Stimulated activated CD4-positive, alpha-beta T cell treated with anti-CD3 and anti-CD28 coated beads, Interleukin-1b, Interleukin-23, amount 100 ng/mL, for 4 hours (primary cell): ENCODE measurements around the gene OAF.

Experiments used
- DNase-seq, 2 donors: peaks; one replicate each; pipeline ENCODE4 v3.0.0-alpha.2; 2020; ENCODE audit warnings: low read depth in 2 of 2

Gene OAF

DNA sequence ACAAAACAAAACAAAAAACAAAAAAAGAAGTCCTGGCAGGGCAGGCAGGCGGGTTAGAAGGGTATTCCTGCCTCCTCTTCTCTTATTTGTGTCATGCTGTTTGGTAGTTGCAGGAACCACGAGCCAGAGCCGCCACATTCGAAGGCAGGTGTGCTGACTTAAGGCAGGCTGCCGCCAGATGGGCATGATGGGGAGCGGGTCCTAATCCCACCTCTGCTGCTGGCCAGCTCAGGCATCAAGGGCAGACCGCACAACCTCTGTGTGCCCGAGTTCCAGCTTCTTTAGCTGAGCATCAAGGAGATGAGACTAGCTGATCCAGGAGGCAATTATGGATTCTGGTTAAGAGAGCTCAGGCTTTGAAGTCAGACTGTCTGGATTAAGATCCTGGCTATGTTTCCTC, 12.1 kb downstream of the OAF start:
- no peak for DNase-seq

DNA sequence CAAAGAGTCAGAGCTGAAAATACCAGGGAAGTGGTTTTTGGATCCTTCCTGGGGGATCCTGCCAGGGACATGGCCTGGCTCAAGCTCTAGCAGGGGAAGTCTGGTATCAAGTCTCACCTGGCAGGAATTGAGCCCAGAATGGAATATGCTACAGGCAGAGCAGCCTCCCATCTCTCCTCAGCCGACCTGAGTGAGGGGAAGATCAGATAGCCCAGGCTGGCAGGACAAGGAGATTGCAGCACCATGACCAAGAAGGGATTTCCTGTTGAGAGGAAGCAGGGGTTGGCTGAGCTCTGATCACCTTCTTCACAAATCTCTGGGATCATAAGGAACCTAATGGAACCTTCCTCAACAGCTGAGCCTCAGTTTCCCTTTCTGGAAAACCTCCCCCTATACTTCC, 13.0 kb downstream of the OAF start:
- DNase-seq: no peak

DNA sequence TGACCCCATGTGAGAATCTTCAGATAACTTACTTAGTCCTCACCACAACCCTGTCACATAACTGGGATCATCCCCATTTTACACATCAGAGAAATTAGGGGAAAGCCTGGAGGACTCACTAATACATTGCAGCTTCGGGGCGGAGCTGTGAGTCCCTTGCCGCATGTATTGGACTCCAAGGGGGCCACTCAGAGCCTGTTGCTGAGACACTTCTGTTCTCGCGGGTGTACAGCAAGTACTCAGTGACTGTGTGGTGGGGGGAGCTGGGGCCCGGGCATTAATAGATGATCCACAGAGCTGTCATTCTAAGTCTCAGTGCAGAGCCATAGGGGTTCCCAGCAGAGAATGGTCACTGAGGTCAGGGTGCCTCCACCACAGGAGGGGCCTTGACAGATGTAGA, 13.5 kb downstream of the OAF start:
- no peak for DNase-seq

DNA sequence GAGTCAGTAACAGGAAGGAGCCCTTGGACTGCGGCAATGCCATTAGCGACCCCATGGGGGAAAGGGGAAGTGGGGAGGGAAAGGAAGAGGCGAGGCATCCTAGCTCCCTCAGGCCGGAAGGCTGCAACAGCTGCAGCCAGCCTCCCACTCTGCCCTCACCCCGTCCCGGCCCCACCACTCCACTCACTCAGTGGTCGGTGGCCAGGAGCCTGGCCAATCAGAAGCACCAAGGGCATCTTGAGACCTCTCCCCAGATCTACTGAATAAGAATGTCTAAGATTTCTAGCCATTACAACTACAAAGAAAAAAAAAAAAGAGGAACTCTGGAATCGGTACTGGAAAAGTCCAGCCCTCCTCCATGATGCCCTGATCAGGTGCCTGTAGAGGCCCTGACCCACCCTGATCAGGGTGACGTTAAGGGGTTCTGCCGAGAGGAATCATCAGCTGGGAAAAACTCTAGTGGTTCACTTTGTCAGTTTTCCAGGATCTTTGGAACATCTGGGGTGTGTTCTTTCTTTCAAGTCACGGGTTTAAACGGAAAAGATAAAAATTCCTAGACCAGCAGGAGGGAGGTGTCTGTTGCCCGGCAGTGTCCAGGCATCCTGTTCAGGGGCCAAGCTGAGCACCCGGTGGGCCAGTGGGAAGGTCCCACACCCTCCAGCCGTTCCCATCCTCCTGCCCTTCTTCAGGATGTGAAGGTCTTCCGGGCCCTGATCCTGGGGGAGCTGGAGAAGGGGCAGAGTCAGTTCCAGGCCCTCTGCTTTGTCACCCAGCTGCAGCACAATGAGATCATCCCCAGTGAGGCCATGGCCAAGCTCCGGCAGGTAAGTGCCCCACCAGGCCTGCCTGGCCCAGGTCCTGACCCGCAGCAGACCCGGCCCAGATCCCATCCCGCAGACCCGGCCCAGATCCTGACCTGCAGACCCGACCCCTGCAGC, 14.4 kb downstream of the OAF start:
- DNase-seq: no peak

DNA sequence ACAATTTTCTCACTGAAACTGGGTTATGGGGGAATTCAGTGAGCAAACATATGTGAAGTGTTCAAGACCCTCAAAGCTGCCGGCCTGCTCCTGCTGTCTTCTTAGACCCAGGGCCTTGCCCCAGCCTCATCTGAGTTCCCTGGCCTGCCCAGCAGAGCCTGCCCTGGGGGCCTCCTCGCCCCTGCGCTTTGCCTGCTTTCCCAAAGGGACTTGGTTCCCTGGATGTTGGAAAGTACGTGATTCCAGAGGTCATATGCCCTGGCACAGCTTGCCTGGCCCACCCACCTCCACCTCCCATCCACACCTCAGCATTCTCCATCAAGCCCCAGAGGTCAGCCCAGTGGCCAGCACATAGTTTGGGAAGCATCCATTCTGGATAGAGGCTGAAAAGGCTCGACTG, 15.4 kb downstream of the OAF start:
- DNase-seq: no peak

DNA sequence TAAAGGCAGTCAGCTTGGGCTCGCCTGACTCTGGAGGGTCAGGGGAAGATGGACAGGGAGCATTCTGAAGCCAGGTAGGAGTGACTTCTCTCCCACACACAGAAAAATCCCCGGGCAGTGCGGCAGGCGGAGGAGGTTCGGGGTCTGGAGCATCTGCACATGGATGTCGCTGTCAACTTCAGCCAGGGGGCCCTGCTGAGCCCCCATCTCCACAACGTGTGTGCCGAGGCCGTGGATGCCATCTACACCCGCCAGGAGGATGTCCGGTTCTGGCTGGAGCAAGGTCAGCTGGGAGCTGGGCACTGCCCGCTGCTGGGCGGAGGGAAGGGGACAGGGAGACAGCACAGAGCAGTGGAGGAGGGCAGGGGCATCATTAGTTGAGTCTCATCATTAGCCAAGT, 15.9 kb downstream of the OAF start:
- DNase-seq: no peak

DNA sequence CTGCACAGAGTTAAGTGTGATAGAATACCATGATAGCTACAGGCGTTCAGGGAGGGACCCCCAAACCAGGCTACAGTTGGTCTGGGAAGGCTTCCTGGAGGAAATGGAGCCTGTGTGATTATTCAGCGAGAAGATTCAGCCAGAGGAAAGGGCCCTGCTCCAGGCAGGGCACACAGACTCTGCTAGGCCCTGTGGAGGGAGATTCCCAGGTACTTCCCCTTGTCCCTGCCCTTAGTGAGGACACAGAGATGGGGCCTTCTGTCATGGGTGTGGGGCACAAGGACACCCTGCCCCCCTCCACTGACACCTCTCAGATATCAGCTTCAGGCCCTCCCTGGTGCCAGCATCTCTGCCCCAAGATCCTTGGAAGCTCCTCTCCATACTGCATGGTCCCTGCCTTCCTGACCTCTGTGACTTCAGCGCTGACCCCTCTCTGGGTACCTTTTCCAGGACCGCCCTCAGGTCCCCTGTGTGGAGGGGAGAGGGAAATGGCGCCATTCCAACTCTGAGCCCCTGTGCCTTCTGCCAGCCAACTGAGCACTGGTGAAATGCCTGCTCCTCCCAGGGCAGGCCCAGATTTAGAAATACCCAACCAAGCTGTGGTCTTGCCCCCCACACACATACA, 16.5 kb downstream of the OAF start:
- no peak for DNase-seq

DNA sequence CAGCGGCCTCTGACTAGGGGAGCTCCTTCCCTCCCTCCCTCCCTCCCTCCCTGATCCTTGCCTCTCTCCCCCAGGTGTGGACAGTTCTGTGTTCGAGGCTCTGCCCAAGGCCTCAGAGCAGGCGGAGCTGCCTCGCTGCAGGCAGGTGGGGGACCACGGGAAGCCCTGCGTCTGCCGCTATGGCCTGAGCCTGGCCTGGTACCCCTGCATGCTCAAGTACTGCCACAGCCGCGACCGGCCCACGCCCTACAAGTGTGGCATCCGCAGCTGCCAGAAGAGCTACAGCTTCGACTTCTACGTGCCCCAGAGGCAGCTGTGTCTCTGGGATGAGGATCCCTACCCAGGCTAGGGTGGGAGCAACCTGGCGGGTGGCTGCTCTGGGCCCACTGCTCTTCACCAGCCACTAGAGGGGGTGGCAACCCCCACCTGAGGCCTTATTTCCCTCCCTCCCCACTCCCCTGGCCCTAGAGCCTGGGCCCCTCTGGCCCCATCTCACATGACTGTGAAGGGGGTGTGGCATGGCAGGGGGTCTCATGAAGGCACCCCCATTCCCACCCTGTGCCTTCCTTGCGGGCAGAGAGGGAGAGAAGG, 18.1 kb downstream of the OAF start:
- DNase-seq: no peak

DNA sequence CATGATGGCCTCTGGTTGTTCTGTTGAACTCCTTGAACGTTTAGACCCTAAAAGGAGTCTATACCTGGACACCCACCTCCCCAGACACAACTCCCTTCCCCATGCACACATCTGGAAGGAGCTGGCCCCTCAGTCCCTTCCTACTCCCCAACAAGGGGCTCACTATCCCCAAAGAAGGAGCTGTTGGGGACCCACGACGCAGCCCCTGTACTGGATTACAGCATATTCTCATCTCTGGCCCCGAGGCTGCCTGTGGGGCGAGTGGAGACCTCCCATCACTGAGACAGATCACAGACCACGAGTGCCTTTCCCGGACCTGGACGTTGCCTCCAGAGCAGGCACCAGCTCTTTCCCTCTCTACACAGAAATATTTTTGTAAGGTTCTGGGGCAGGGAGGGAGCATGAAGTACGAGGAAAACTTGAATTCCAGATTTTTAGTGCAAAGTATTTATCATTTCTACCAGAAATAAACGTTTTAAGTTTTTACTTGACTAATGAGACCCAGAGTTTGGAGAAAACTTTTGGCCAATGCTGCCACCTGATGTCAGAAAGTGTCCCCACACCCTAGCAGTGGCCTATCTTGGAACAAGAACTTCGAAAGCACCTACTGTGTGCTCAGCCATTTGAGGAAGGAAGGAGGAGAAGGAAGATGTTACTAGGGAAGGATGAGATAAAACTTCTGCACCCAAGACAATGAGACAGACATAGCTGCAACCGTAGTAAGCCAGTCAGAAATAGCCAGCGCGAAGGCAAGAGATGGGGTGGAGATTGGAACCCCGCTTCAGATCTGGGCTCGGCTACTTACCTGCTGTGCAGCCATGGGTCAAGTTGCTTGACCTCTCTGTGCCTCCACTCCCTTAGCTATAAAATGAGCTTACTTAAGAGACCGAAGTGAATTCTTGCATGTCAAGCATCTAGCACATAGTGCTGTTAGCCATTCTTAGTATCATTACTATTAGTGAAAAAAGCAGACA, 18.9 kb downstream of the OAF start:
- DNase-seq: no peak

DNA sequence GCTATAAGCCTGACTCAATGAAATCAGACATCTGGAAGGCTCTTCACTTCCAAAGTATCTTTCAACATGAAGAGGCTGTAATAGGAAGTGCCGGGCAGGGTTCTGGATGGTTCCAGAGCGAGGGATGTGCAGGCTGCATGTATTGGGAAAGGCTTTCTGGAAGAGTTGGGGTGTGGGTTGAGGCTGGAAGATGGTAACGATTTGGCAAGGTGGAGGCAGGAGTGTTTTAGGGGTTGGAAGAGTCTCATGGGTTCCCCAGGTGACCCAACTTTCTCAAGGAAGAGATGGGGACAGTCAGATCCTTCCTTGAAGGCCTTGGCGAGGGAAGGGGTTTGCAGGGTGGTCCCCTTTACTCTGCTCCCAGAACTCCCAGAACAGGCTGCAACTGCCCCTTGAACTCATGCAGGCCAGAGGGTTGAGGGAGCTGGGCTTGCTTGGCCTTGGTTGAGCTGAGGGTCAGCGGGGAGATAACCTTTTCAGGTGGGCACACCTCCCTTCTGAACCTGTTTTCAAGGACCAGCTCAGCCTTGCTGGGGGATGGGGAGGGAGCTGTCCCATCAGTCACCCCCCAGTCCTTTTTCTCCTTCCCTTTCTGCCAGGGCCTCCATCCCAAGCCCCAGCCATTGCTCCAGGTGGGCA, 19.7 kb downstream of the OAF start:
- no peak for DNase-seq

DNA sequence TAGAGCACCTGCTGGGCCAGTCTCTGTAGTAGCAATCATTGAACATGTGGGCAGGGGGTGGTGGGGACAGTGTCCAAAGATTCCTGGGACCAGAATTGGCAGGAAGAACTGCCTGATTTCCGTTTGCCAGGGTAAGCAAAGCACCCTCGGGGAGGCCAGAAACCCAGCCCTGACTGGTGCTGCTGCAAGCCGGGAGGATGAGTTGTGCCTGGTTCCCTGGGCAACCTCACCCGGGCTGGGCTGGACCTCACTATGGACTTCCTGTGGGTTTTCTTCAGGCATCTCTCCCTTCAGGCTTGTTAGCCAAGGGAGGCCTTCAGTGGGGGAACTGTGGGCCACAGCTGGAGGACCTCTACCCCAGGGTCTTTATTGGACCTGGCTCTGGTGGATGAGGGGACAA, 21.1 kb downstream of the OAF start:
- no peak for DNase-seq

DNA sequence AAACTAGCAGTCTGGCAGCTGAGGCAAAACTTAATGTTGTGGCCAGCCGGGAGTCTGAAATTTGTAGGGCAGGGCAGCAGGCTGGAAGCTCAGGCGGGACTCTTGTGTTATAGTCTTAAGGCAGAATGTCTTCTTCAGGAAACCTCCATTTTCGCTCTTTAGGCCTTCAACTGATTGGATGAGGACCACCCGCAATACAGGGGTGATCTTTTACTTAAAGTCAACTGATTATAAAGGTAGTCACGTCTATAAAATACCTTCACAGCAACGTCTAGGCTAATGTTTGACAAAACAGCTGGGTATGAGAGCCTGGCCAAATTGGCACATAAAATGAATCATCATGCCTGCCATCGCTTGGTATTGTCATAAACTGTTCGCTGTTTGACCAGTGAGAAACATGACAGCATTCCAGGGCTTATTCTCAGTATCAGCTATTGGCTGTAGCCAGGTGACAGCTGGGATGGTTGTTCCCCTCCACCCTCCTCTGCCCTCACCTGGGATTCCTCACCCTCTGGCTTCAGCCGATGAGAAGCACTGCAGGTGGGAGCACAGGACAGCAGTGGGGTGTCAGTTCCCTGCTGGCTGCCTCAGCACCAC, 22.5 kb downstream of the OAF start:
- DNase-seq: no peak

DNA sequence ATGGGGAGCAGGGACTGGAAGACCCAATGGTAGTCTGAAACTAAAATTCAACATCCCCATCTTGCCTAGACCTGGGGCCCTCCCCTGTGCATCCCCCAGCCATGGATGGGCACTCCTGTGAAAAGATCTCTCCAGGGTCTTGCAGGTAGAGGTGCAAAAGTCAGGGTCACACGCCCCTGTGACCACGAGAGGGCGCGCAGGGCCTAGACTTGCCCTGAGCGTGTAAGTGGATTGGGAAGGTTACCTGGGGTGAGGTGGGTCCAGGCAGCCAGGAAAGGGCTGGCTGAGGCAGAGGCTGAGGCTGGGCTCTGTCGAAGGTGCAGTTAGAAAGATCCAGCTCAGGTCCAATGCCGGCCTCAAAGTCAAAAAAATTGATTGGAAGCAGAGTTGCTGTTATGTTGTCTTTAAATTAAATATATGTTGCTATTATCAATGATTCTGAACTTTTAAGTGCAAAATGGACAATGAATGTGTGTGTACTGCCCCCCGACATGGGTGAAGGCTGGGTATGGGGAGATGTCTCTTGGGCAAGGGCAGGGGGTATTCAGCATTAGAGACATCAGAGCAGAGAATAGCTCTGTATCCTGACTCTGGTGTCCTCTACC, 24.3 kb downstream of the OAF start:
- DNase-seq: peak; percentile 37 to 58

DNA sequence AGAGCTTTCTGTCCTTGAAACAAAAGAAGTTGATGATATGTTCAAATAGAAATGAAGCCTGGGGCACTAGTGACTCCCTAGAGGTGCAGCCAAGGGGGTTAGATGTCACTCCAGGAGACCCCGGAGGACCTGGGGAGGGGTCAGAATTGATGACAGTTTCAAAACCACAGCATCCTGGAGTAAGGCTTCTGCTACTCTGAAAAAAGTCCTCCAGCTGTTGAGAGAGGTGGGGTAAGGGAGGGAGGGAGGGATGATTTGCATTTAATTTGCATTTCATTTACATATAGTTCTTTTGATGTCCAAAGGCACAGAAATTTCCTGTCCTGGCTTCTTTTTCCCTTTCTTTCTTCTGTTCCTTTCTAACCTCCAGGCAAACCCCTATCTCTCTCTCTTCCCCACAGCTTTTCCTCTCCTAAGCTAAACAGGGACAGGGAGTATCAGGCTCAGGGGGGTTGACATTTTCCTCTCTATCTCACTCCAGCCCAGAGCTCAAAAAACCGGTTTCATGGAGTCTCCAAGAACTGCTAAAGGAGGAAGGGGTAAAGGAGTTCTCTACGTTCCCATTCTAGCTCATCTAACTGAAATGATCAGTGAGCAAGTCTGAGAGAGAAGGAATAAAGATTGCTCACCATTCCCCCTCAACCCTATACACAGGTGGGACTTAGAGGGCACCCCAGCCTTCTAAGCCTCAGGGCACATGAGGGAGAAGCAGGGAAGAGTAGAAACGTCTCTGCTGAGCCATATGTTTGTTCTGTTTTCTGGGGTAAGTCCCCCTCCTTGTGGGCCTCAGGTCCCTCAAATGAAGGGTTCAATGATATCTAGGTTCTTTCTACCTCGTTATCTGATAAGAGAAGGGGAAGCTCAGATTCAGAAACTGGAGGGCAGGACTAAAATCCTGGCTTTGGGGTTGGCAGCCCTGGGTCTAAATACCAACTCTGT, 25.6 kb downstream of the OAF start:
- no peak for DNase-seq

DNA sequence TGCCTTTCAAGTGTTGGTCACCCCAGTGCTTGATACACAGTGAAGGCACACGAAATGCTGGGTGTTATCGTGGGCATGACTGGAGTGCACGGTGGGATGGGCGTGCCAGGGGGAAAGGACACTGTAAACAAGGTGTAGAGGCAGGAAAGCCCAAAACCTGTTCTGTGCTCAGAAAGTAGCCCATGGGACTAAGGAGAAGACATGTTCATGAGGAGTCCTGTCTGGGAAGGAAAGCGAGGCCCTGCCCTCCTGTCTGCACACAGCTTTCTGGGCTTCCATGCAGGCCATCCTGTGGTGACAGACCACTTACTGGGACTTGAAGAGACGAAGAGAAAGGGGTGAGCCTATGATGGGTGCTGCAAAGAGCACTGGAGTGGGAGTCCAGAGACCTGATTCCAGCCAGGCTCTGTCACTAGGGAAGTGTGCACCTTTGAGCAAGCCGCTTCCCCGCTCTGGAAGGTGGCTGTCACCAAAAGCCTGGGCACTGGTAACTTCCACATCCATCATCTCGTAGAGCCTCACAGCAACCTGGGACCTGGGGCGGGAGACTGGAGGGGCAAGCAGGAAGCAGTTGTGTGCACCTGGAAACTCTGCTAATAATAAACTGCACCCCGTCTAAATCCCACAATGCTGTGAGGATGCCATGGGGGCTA, 28.3 kb downstream of the OAF start:
- no peak for DNase-seq

DNA sequence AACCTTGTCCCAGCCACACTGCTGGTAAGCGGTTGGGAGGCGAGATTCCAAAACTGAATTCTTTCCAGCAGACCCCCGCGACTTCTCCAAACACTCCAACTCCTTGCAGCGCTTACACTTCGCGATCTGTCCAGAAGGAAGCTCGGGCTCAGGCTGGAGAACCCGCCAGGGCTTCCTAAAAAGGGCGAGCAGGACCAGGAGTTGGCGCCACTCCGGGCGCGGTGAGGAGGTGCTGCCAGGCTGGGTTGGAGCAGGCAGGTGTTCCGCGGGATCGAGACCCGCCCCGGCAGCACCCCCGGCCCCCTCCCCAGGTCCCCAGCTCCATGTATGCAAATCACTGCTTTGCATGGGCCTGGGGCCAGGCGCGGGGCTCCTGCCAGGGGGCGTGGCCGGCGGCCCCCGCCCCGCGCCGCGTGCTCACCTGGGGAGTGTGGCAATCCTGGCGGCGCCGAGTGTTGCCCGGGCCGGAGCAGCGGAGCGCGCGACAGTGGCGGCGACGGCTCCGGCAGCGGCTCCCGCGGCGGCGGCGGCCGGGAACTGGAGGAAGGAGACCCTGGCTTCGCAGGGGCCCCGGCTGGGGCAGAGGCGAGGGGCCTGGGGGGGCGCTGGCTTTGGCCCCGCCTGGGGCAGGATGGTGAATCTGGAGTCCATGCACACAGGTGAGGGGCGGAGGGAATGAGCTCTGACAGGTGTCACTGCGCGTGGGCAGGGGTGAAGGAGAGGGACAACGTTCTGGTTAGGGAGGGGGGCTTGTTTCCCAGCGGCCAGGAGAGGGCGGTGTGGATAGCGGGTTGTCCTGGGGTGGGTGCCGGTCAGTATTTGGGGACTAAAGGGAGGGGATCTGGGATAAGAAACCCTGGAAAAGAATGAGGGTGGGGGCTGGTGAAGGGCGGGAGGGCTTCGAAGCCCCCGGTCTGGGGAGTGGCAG, 29.1 kb downstream of the OAF start, which contains the start of gene POU2F3:
Gene POU2F3, plus strand, starts transcription at position 428 of the 928 bp plus-strand sequence. Its CDS starts 204 bp downstream, at position 632.
- no peak for DNase-seq

DNA sequence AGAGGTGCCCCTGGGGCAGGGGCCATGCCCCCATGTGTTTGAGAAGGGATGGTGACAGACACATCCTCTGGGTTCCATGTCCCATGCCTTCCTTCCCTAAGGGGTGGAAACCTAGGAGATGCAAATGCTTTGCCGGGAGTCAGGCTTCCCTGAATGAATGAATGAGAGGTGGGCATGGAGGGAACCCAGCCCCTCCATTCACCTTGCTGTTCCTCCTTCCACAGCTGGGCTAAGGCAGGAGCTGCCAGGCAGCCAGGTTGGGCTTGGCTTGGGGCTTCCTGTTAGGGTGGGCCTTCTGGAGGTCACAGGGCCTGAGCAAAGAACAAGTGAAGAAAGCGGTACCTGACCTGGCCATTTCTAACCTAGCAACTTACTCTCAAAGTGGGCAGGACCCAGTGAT, 30.0 kb downstream of the OAF start:
- DNase-seq: no peak

DNA sequence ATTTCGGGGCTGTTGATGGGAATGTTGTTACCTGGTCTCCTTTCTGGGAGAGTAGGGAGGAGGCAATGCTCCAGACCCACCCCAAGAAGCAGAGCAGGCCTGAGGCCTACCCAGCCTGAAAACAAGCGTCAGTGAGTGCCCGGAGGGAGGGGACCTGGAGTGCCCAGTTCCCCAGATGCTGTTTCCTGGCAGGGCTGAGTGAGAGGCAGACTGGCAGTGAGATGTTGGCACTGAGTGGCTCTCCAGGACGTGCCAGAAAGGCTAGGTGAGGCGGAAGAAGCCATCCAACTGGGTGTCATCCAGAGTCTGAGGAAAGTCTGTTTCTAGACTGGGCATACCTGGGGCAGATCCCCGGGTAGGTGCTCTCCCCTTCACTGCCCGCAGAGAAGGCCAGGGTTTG, 30.4 kb downstream of the OAF start:
- no peak for DNase-seq
